IMR-90 (cell line): ENCODE data around the gene PDZD2. TPM values are rescaled to one million over a fixed set of nuclear protein-coding genes. Genes with fewer than 3 reads are reported as not detected.

Experiments
- ATAC-seq: fragments of 200-7000 bp; cut with Tn5 transposase; 2 replicates; pipeline ENCODE4 v1.9.1; 2020; ENCODE audit warnings: low read depth, mild to moderate bottlenecking, moderate library complexity
- BruUV-seq: library from RNA; stranded (reverse); fragments of 400-500 nt; replicated peaks from 2 replicates; lab custom pipeline; 2021; lab: Mats Ljungman, UMichigan
- CTCF ChIA-PET: fragments of 300-600 bp; formaldehyde crosslinking; extraction: SDS; loops from one replicate; lab custom pipeline; 2021; ENCODE audit warnings: antibody characterized with exemption; lab: Yijun Ruan, JAX
- POLR2A ChIA-PET: fragments of 300-600 bp; sonication (Branson Sonifier 250); formaldehyde crosslinking; loops from one replicate; lab custom pipeline; 2022; ENCODE audit warnings: antibody characterized with exemption; ENCODE audit not compliant: unreplicated experiment; lab: Charles Lee
- DNase-seq: peaks from one replicate; pipeline ENCODE4 v3.0.0; 2013
- H2AFZ ChIP-seq: replicated peaks from 2 replicates; pipeline ENCODE3; 2013; ENCODE audit warnings: low read length, mild to moderate bottlenecking; ENCODE audit not compliant: poor library complexity
- H2AK5ac ChIP-seq: 2 replicates; pipeline ENCODE4 v1.6.1; 2013; ENCODE audit warnings: low read depth, low read length, inconsistent platforms
- H2AK9ac ChIP-seq: replicated peaks from 2 replicates; pipeline ENCODE3; 2013; ENCODE audit warnings: mild to moderate bottlenecking, low read depth, low read length, moderate library complexity; ENCODE audit not compliant: poor library complexity
- H2BK120ac ChIP-seq: 2 replicates; pipeline ENCODE4 v1.6.1; 2013; ENCODE audit warnings: low read depth, low read length, inconsistent platforms
- H2BK15ac ChIP-seq: 3 replicates; pipeline ENCODE4 v1.6.1; 2013; ENCODE audit warnings: low read depth, low read length, inconsistent platforms
- H2BK20ac ChIP-seq: 2 replicates; pipeline ENCODE4 v1.6.1; 2013; ENCODE audit warnings: low read depth, mild to moderate bottlenecking, inconsistent platforms, low read length, moderate library complexity
- H2BK5ac ChIP-seq: 2 replicates; pipeline ENCODE4 v1.6.1; 2013; ENCODE audit warnings: mild to moderate bottlenecking, low read depth, low read length, inconsistent platforms; ENCODE audit not compliant: poor library complexity, severe bottlenecking
- H3K14ac ChIP-seq: replicated peaks from 2 replicates; pipeline ENCODE4 v1.6.1; 2013; ENCODE audit warnings: low read depth, low read length, inconsistent platforms
- H3K18ac ChIP-seq: 2 replicates; pipeline ENCODE4 v1.6.1; 2013; ENCODE audit warnings: low read depth, low read length, control low read depth
- H3K23ac ChIP-seq: 2 replicates; pipeline ENCODE4 v1.6.1; 2013; ENCODE audit warnings: low read depth, low read length, inconsistent platforms
- H3K27ac ChIP-seq: 2 replicates; pipeline ENCODE4 v1.5.1; 2013; ENCODE audit warnings: mild to moderate bottlenecking, control low read depth, low read length; ENCODE audit not compliant: insufficient read depth
- H3K27me3 ChIP-seq: 2 replicates; pipeline ENCODE4 v1.6.1; 2013; ENCODE audit warnings: low read length; ENCODE audit not compliant: control insufficient read depth, insufficient read depth
- H3K36me3 ChIP-seq: 2 replicates; pipeline ENCODE4 v1.6.1; 2013; ENCODE audit warnings: low read length, mixed read lengths; ENCODE audit not compliant: control insufficient read depth, insufficient read depth
- H3K4ac ChIP-seq: 2 replicates; pipeline ENCODE4 v1.6.1; 2013; ENCODE audit warnings: low read depth, low read length, inconsistent platforms
- H3K4me1 ChIP-seq: 2 replicates; pipeline ENCODE4 v1.6.1; 2013; ENCODE audit warnings: low read length, mixed read lengths; ENCODE audit not compliant: control insufficient read depth, insufficient read depth
- H3K4me2 ChIP-seq: 2 replicates; pipeline ENCODE4 v1.6.1; 2013; ENCODE audit warnings: low read depth, mild to moderate bottlenecking, control low read depth, low read length, moderate library complexity
- H3K4me3 ChIP-seq: 2 replicates; pipeline ENCODE4 v1.5.1; 2013; ENCODE audit warnings: low read depth, mild to moderate bottlenecking, control low read depth, low read length, moderate library complexity; ENCODE audit not compliant: insufficient read depth
- H3K56ac ChIP-seq: 2 replicates; pipeline ENCODE4 v1.6.1; 2013; ENCODE audit warnings: low read length, inconsistent platforms; ENCODE audit not compliant: insufficient read depth; ENCODE audit errors: extremely low read depth
- H3K79me1 ChIP-seq, 2 experiments: 2 replicates each; pipeline ENCODE4 v1.6.1; 2013; ENCODE audit warnings: low read length in 2 of 2, inconsistent platforms in 1 of 2, low read depth in 1 of 2
- H3K9ac ChIP-seq: 2 replicates; pipeline ENCODE4 v1.6.1; 2013; ENCODE audit warnings: low read depth, low read length, control low read depth
- H3K9me1 ChIP-seq: 2 replicates; pipeline ENCODE4 v1.6.1; 2013; ENCODE audit warnings: low read length, inconsistent platforms; ENCODE audit not compliant: insufficient read depth
- H3K9me3 ChIP-seq: 2 replicates; pipeline ENCODE4 v1.6.1; 2013; ENCODE audit warnings: low read length; ENCODE audit not compliant: control insufficient read depth, insufficient read depth
- H4K20me1 ChIP-seq: 2 replicates; pipeline ENCODE4 v1.6.1; 2013; ENCODE audit warnings: low read length, inconsistent platforms; ENCODE audit not compliant: insufficient read depth
- H4K5ac ChIP-seq: 2 replicates; pipeline ENCODE4 v1.6.1; 2013; ENCODE audit warnings: mild to moderate bottlenecking, low read depth, low read length, control low read depth
- H4K8ac ChIP-seq, 2 experiments: 2 replicates each; pipeline ENCODE4 v1.6.1; 2013; ENCODE audit warnings: low read depth in 2 of 2, low read length in 2 of 2, control low read depth in 1 of 2, inconsistent platforms in 1 of 2
- H4K91ac ChIP-seq: 2 replicates; pipeline ENCODE4 v1.6.1; 2013; ENCODE audit warnings: low read depth, low read length, inconsistent platforms; ENCODE audit not compliant: insufficient read depth
- BHLHE40 ChIP-seq: fragments of 150-350 bp; IDR thresholded peaks from 2 replicates; pipeline ENCODE4 v1.6.1; 2016; ENCODE audit warnings: mild to moderate bottlenecking, low read depth, low read length
- CEBPB ChIP-seq: IDR thresholded peaks from 2 replicates; pipeline ENCODE4 v1.6.1; 2012; ENCODE audit warnings: low read depth, low read length, improper control_type of control experiment
- MAFK ChIP-seq: IDR thresholded peaks from 2 replicates; pipeline ENCODE4 v1.6.1; 2012; ENCODE audit warnings: low read depth, low read length, improper control_type of control experiment
- MXI1 ChIP-seq: IDR thresholded peaks from 2 replicates; pipeline ENCODE4 v1.6.1; 2012; ENCODE audit warnings: low read depth, mild to moderate bottlenecking, low read length, moderate library complexity, borderline replicate concordance
- RAD21 ChIP-seq: IDR thresholded peaks from 2 replicates; pipeline ENCODE4 v1.6.1; 2012; ENCODE audit warnings: low read length, improper control_type of control experiment
- RFX5 ChIP-seq: IDR thresholded peaks from 2 replicates; pipeline ENCODE4 v1.8.0; 2012; ENCODE audit warnings: low read depth, mild to moderate bottlenecking, low read length, moderate library complexity
- WGBS, 2 experiments: methylation state at CpG; one replicate each; pipeline versions ENCODE4 v1.1.5 to v1.1.7; 2013; ENCODE audit warnings: missing lambda C conversion rate in 2 of 2; ENCODE audit not compliant: insufficient read length in 1 of 2; ENCODE audit errors: extremely low coverage in 2 of 2; 5-methylcytosine and 5-hydroxymethylcytosine counted together
- dilution Hi-C: fragments of 300-500 bp; cut with HindIII; formaldehyde crosslinking; loops from one replicate; pipeline ENCODE4 v1.14.3; 2018; ENCODE audit warnings: low sequenced_read_pairs; ENCODE audit not compliant: unreplicated experiment
- in situ Hi-C: fragments of 300-500 bp; cut with MboI; formaldehyde crosslinking; loops from 3 replicates; pipeline ENCODE4 v1.14.3; 2019; ENCODE audit warnings: low sequenced_read_pairs, inconsistent platforms, mixed read lengths
- intact Hi-C: fragments of 100-400 bp; cut with micrococcal nuclease; formaldehyde crosslinking; loops from 2 replicates; pipeline ENCODE4 v1.10.0; 2022
- polyA plus RNA-seq, 3 experiments: library from polyadenylated mRNA; depleted of rRNA; stranded (reverse); fragments of >200 nt; gene quantifications; 2 replicates each; pipeline ENCODE4 v1.2.3, GENCODE V29; 2012; ENCODE audit warnings: low replicate concordance in 1 of 3
- total RNA-seq: library from RNA; depleted of rRNA; stranded (reverse); fragments of >200 nt; gene quantifications from 2 replicates; pipeline ENCODE4 v1.2.3, GENCODE V29; 2012

PDZD2 gene
- total and polyA plus RNA-seq, 2 of the 4 experiments (the other 2 are of a cell fraction): under 0.01 to 0.02 TPM

DNA sequence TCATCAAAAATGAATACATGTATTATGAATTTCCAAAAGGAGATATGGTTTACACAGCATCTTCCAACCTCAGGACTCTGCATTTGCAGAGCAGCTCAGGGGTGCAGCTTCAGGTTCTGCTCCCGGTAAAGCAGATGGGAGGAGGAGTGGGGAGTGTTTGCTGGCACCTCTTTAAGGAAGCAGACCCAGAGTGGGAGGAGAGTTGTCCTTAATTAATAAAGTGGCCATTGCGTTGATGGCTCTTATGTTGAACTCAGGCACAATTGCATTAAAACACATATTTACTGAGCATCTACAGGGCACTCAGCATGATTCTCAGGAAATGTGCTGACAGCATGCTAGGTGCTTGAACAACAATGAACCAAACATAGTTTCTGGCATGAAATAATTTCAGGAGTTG, 121.0 kb downstream of the PDZD2 start:
- H2BK120ac ChIP-seq: no peak overlapping the region
- DNase-seq: no peak
- no peak for ATAC-seq
- POLR2A ChIA-PET: no interaction called here
- no peak overlapping the region for H3K23ac ChIP-seq
- no peaks in the 10 kb centered on the region for H3K79me1 ChIP-seq
- H3K4me2 ChIP-seq: no peak overlapping the region
- H4K5ac ChIP-seq: no peak overlapping the region
- no peak overlapping the region for H3K9ac ChIP-seq
- dilution Hi-C loops: no loop called here
- no peak overlapping the region for H3K4ac ChIP-seq
- CTCF ChIA-PET: interaction anchor here (0.7 kb wide), 1 partner anchor 55 kb away, joined by 3 read pairs; no protein-coding TSS in a partner anchor
- no peaks in the 10 kb centered on the region for H3K9me1 ChIP-seq
- no peak overlapping the region for H2AK9ac ChIP-seq
- no peaks in the 10 kb centered on the region for H4K20me1 ChIP-seq
- no peak overlapping the region for H2AK5ac ChIP-seq
- no peak overlapping the region for H4K8ac ChIP-seq
- no peak overlapping the region for H3K18ac ChIP-seq
- no peak overlapping the region for H2BK5ac ChIP-seq
- peaks cover 12% of the 10 kb centered on the region for H3K27me3 ChIP-seq
- H3K36me3 ChIP-seq: no peaks in the 10 kb centered on the region
- no peak overlapping the region for H2AFZ ChIP-seq
- no peak overlapping the region for H3K4me3 ChIP-seq
- TF ChIP-seq MXI1 (no peak), RAD21 (no peak), BHLHE40 (no peak), MAFK (no peak), CEBPB (no peak), RFX5 (no peak)
- no peaks in the 10 kb centered on the region for H3K9me3 ChIP-seq
- no peak overlapping the region for H3K27ac ChIP-seq
- WGBS, 2 experiments: no CpG with 5 or more reads among the region's 2 CpGs
- no peak overlapping the region for H4K91ac ChIP-seq
- intact Hi-C loops: no loop called here
- H2BK15ac ChIP-seq: no peak overlapping the region
- no peak overlapping the region for H3K14ac ChIP-seq
- no peak overlapping the region for H2BK20ac ChIP-seq
- H3K4me1 ChIP-seq: no peaks in the 10 kb centered on the region
- no TSS peak for BruUV-seq
- in situ Hi-C loops: no loop called here
- no peak overlapping the region for H3K56ac ChIP-seq
